Astrocyte (in vitro differentiated cells and primary cell): ENCODE results near the gene FIGN. TPM values are rescaled to one million over a fixed set of nuclear protein-coding genes. Genes with fewer than 3 reads are reported as not detected.

ENCODE experiments used
- DNase-seq: peaks from one replicate; pipeline ENCODE4 v3.0.0-alpha.2; 2010; ENCODE audit warnings: low read depth
- FAIRE-seq: peaks from 2 replicates; lab custom pipeline; 2011; peaks lifted over from hg19 to GRCh38; lab: Jason Lieb, UNC
- H2AFZ ChIP-seq: 2 replicates; pipeline ENCODE4 v1.6.0; 2012; ENCODE audit warnings: low read depth, low read length, inconsistent platforms
- H3K27ac ChIP-seq: 2 replicates; pipeline ENCODE4 v1.5.1; 2011; ENCODE audit warnings: low read depth, low read length, inconsistent platforms
- H3K27me3 ChIP-seq: 2 replicates; pipeline ENCODE4 v1.6.0; 2011; ENCODE audit warnings: low read length, inconsistent platforms; ENCODE audit not compliant: insufficient read depth
- H3K36me3 ChIP-seq: 2 replicates; pipeline ENCODE4 v1.5.1; 2011; ENCODE audit warnings: low read length, inconsistent platforms; ENCODE audit not compliant: insufficient read depth
- H3K4me1 ChIP-seq: 2 replicates; pipeline ENCODE4 v1.5.1; 2011; ENCODE audit warnings: low read length, inconsistent platforms; ENCODE audit not compliant: insufficient read depth
- H3K4me2 ChIP-seq: 2 replicates; pipeline ENCODE4 v1.6.0; 2012; ENCODE audit warnings: low read length, inconsistent platforms
- H3K4me3 ChIP-seq: 2 replicates; pipeline ENCODE4 v1.5.1; 2011; ENCODE audit warnings: low read depth, mild to moderate bottlenecking, low read length, inconsistent platforms; ENCODE audit not compliant: insufficient read depth
- H3K79me2 ChIP-seq: 2 replicates; pipeline ENCODE4 v1.6.0; 2012; ENCODE audit warnings: mild to moderate bottlenecking, low read length, inconsistent platforms; ENCODE audit not compliant: insufficient read depth
- H3K9ac ChIP-seq: 2 replicates; pipeline ENCODE4 v1.6.0; 2012; ENCODE audit warnings: mild to moderate bottlenecking, low read length, inconsistent platforms
- H3K9me3 ChIP-seq: 2 replicates; pipeline ENCODE4 v1.5.1; 2012; ENCODE audit warnings: low read depth, mild to moderate bottlenecking, low read length, inconsistent platforms; ENCODE audit not compliant: insufficient read depth
- H4K20me1 ChIP-seq: 2 replicates; pipeline ENCODE4 v1.6.0; 2012; ENCODE audit warnings: low read length, inconsistent platforms; ENCODE audit not compliant: insufficient read depth
- H3K27ac Mint-ChIP-seq: one replicate; pipeline ENCODE4 v1.8.0; 2021; ENCODE audit warnings: mild to moderate bottlenecking, mixed read lengths; ENCODE audit not compliant: unreplicated experiment
- H3K27me3 Mint-ChIP-seq: one replicate; pipeline ENCODE4 v1.8.0; 2021; ENCODE audit warnings: low read depth, mixed read lengths; ENCODE audit not compliant: unreplicated experiment
- H3K36me3 Mint-ChIP-seq: one replicate; pipeline ENCODE4 v1.8.0; 2021; ENCODE audit warnings: low read depth, mixed read lengths; ENCODE audit not compliant: unreplicated experiment
- H3K4me1 Mint-ChIP-seq: one replicate; pipeline ENCODE4 v1.8.0; 2021; ENCODE audit warnings: low read depth, mixed read lengths; ENCODE audit not compliant: unreplicated experiment
- H3K4me3 Mint-ChIP-seq: one replicate; pipeline ENCODE4 v1.8.0; 2021; ENCODE audit warnings: mild to moderate bottlenecking, moderate library complexity, mixed read lengths; ENCODE audit not compliant: unreplicated experiment
- H3K9me3 Mint-ChIP-seq: one replicate; pipeline ENCODE4 v1.8.0; 2021; ENCODE audit warnings: mild to moderate bottlenecking, mixed read lengths; ENCODE audit not compliant: unreplicated experiment
- CTCF ChIP-seq: IDR thresholded peaks from 2 replicates; pipeline ENCODE4 v1.5.1; 2011; ENCODE audit warnings: low read depth, mild to moderate bottlenecking, inconsistent platforms, low read length, moderate library complexity; ENCODE audit not compliant: insufficient read depth
- EZH2 ChIP-seq: IDR thresholded peaks from 2 replicates; pipeline ENCODE4 v1.6.1; 2012; ENCODE audit warnings: mild to moderate bottlenecking, low read length, inconsistent platforms; ENCODE audit not compliant: insufficient read depth
- total RNA-seq: library from RNA; stranded (reverse); gene quantifications from 2 replicates; pipeline ENCODE4 v1.2.1, GENCODE V29; 2021

FIGN gene
- total RNA-seq, 1 donor from 2014 or later = 30.3 TPM

DNA sequence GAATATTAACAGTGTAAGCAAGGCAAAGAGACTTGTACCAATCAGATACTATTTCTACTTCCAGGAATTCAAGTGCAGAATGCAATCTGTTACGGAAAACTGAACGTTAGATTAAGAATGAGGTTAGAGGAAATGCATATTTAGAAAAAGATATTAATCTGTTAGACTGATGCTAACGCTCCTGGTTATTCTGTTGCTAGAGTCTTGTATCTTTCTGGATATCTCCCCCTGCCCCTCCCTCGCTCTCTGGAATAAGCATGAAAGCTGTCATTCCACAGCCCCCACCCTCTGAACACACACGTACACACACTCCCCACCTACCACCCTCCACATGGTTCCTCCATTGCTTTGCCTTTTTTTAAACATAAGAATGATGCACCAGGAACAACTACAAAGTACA, 24.1 kb downstream of the FIGN start:
- DNase-seq (no peak), FAIRE-seq (no peak)
- H3K27ac Mint-ChIP-seq = no peak overlapping the region
- no peaks in the 10 kb centered on the region for H3K27me3 Mint-ChIP-seq
- no peak overlapping the region for H3K4me2 ChIP-seq
- TF ChIP-seq EZH2 (no peak), CTCF (no peak)
- H3K9me3 ChIP-seq = no peaks in the 10 kb centered on the region
- no peak overlapping the region for H3K27ac ChIP-seq
- no peaks in the 10 kb centered on the region for H3K36me3 ChIP-seq
- H3K4me1 Mint-ChIP-seq = peaks cover 21% of the 10 kb centered on the region
- peaks cover 31% of the 10 kb centered on the region for H3K79me2 ChIP-seq
- H3K4me1 ChIP-seq = no peaks in the 10 kb centered on the region
- no peak overlapping the region for H2AFZ ChIP-seq
- H3K4me3 Mint-ChIP-seq = no peak overlapping the region
- no peak overlapping the region for H3K4me3 ChIP-seq
- H3K36me3 Mint-ChIP-seq = no peaks in the 10 kb centered on the region
- H3K27me3 ChIP-seq = no peaks in the 10 kb centered on the region
- no peaks in the 10 kb centered on the region for H3K9me3 Mint-ChIP-seq
- peaks cover 15% of the 10 kb centered on the region for H4K20me1 ChIP-seq
- H3K9ac ChIP-seq = no peak overlapping the region

GRCh38 chr2:163711258-163711657, 24.6 kb downstream of the FIGN start:
- H3K4me3 Mint-ChIP-seq = no peak overlapping the region
- Histone ChIP-seq H3K4me1 (no peaks in the 10 kb centered on the region), H3K9ac (no peak overlapping the region), H3K79me2 (peaks cover 31% of the 10 kb centered on the region), H3K4me3 (no peak overlapping the region), H3K9me3 (no peaks in the 10 kb centered on the region), H4K20me1 (peaks cover 15% of the 10 kb centered on the region), H3K27ac (no peak overlapping the region), H3K27me3 (no peaks in the 10 kb centered on the region), H3K4me2 (no peak overlapping the region), H3K36me3 (no peaks in the 10 kb centered on the region), H2AFZ (no peak overlapping the region)
- H3K4me1 Mint-ChIP-seq = peaks cover 20% of the 10 kb centered on the region
- no peaks in the 10 kb centered on the region for H3K36me3 Mint-ChIP-seq
- TF ChIP-seq CTCF = no peak
- no peak for TF ChIP-seq EZH2
- H3K9me3 Mint-ChIP-seq = no peaks in the 10 kb centered on the region
- no peak overlapping the region for H3K27ac Mint-ChIP-seq
- FAIRE-seq = no peak
- H3K27me3 Mint-ChIP-seq = no peaks in the 10 kb centered on the region
- no peak for DNase-seq

DNA sequence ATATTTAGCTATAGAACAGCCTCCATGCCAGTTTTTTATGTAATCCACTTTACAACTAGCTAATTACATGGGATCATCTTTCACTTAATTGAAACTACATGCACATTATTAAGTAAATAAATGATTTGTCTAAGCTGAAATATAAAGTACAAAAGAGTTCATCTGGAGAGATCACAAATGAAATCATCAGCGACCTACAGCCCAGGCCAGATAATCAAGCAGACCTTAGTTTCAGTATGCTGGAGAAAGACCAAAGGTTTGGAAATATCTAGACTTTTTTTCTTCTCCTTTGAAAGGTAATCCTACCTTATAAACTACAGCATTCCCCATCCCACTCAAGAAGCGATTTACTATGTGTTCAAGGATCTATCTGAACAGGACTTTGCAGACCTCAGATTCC, 26.5 kb downstream of the FIGN start:
- DNase-seq = no peak
- no peaks in the 10 kb centered on the region for H3K9me3 Mint-ChIP-seq
- no peak overlapping the region for H3K4me3 Mint-ChIP-seq
- no peak overlapping the region for H3K4me3 ChIP-seq
- H3K9me3 ChIP-seq = no peaks in the 10 kb centered on the region
- no peaks in the 10 kb centered on the region for H3K4me1 ChIP-seq
- no peaks in the 10 kb centered on the region for H3K27me3 Mint-ChIP-seq
- no peak for FAIRE-seq
- peaks cover 7% of the 10 kb centered on the region for H4K20me1 ChIP-seq
- no peak overlapping the region for H2AFZ ChIP-seq
- no peaks in the 10 kb centered on the region for H3K36me3 Mint-ChIP-seq
- no peak overlapping the region for H3K9ac ChIP-seq
- H3K79me2 ChIP-seq = peaks cover 20% of the 10 kb centered on the region
- no peaks in the 10 kb centered on the region for H3K36me3 ChIP-seq
- H3K4me2 ChIP-seq = no peak overlapping the region
- TF ChIP-seq EZH2 = no peak
- no peak for TF ChIP-seq CTCF
- H3K4me1 Mint-ChIP-seq = peaks cover 11% of the 10 kb centered on the region
- H3K27me3 ChIP-seq = no peaks in the 10 kb centered on the region
- H3K27ac ChIP-seq = no peak overlapping the region
- no peak overlapping the region for H3K27ac Mint-ChIP-seq
